CD1c-positive myeloid dendritic cell (primary cell): Measurements from ENCODE around the gene APOOL.

Experiments
- DNase-seq: peaks from one replicate; pipeline ENCODE4 v3.0.0-alpha.2; 2016; ENCODE audit errors: extremely low spot score

The APOOL gene

DNA sequence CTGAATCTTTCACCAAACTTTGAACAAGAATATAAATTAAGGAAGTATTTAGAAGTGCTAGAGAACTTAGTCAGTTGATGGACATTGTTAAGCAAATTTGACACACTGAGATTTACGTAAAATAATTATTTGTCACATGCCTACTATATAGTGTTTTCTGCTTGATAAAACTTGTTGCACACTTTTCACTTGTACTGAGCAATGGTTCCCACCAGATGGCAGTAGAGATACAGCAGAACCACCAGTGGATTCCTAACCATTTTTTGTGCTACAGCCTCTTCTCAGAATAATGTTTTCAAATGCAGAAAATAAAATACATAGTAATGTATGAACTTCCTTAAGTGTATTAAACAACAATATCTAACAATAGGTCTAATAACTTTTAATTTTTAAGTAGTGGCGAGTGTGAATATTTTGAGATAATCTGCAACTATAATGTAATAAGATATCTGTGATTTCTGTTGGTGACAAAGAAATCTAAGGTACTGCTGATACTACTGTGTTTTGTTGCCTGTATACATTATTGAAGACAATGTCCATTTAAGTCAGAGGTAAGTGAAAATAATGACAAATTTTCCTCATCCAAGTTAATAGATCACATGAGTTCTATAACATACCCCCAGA, 81.2 kb downstream of the APOOL start:
- peak; percentile 19 for DNase-seq

DNA sequence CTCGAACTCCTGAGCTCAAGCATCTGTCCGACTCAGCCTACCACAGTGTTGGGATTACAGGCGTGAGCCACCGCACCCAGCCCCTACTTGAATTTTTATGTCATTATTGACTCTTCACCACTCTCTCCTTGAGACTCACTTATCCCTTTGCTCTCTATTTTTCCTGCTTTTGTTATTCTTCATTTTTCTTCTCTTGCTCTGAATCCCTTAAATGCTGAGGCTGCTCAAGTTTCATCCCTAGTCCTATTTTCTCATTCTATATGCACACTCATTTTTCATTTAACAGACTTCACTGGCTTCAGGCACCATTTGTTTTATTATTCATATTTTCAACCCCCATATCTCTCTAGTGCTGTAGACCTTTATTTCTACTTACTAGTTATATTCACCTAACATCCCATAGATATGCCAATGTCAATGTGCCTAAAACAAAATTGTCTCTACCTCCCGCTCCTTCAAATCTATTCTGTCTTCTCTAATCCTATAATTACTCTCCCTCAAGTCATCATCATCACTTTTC, 85.7 kb downstream of the APOOL start:
- DNase-seq, result no peak

DNA sequence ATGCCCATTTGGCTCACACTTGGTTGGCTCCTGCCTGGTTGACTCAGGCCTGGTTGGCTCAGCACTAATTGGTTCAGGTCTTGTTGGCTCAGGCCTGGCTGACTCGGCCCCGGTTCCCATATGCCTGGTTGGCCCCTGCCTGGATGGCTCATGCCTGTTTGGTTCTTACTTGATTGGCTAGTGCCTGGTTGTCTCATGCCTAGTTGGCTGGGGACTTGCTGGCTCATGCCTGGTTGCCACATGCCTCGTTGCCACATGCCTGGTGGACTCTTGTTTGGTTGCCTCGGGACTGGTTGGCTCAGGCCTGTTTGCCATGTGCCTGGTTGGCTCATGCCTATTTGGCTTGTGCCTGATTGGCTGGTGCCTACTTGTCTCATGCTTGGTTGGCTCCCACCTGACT, 103.7 kb downstream of the APOOL start:
- DNase-seq, result no peak

DNA sequence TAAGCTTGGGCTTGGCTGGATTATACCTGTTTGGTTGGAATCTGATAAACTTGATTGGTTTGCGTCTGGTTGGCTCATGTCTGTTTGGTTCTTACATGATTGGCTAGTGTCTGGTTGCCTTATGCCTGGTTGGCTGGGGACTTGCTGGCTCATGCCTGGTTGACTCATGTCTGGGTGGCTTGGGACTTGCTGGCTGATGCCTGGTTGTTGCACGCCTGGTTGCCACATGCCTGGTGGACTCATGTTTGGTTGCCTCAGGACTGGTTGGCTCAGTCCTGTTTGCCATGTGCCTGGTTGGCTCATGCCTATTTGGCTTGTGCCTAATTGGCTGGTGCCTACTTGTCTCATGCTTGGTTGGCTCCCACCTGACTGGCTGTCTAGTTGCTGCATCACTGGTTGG, 104.5 kb downstream of the APOOL start:
- no peak for DNase-seq

DNA sequence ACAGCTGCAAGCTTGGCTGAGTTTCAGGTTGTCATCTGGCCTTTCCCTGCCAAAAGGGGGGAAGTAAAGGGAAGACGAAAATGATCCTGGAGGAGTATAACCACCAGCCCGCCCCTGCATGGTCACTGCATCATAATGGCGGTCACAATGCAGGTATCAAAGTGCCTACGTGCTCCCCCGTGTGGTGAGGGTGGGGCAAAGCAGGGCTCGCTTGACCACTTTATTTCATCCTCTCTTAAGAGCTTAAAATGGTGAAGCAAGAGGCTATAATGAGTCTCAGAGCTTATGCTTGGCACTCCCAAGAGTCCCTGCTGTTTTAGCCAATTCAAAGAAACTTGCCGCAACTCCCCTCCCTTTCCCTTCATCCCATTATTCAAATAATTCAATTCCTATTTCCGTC, 105.6 kb downstream of the APOOL start:
- no peak for DNase-seq

GRCh38 chrX:85111347-85111746, 107.7 kb downstream of the APOOL start:
- peak; percentile 9 for DNase-seq

DNA sequence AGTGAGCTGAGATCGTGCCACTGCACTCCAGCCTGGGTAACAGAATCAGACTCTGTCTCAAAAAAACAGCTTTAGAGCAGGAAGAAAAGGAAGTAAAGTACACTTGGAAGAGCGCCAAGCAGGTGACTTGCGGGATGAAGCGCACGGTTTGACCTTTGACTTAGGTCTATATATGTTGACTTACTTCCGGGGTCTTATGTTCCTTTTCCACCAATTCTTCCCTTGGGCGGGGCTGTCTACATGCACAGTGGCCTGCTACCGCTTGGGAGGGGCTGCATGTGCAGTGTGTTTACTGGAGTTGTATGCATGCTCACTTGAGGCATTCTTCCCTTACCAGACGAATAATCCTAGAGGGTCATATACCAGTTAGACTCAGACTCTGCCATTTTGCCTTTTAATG, 108.6 kb downstream of the APOOL start:
- no peak for DNase-seq

GRCh38 chrX:85113746-85114145, 110.1 kb downstream of the APOOL start:
- no peak for DNase-seq

GRCh38 chrX:85114171-85114570, 110.5 kb downstream of the APOOL start:
- no peak for DNase-seq

- no peak for DNase-seq
Measured at GRCh38 chrX:85114776-85115175, 111.1 kb downstream of the APOOL start.

- DNase-seq, result no peak
Measured at GRCh38 chrX:85115252-85115651, 111.6 kb downstream of the APOOL start.

- no peak for DNase-seq
Measured at GRCh38 chrX:85136409-85136808, 132.7 kb downstream of the APOOL start.

DNA sequence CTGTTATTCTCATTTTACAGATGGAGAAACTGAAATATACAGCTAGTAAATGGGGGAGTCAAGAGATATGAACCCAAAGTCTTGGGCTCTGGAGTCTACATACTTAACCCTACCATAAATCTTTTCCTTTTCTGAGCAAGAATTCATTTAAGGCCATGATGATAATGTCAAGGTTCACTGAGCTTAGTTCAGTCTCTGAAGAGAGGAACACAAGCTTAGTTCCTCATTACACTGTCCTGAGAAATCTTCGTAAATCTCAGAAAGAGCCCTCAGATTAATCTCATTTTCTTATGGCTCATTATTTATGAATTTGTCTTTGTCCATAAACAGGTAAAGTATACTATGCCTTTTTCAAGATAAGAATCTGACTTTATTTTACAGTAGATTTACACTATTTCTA, 135.7 kb downstream of the APOOL start:
- DNase-seq, result no peak

- DNase-seq, result no peak
Measured at GRCh38 chrX:85140964-85141363, 137.3 kb downstream of the APOOL start.
